Progenitor cell of endocrine pancreas (in vitro differentiated cells): ENCODE data around the gene CSMD2. TPM values are rescaled to one million over a fixed set of nuclear protein-coding genes. Genes with fewer than 3 reads are reported as not detected.

Experiments
- DNase-seq: peaks from one replicate; pipeline ENCODE4 v3.0.0; 2021; ENCODE audit warnings: low spot score; ENCODE audit not compliant: unreplicated experiment
- H3K27ac Mint-ChIP-seq: 2 replicates; pipeline ENCODE4 v1.8.0; 2021; ENCODE audit warnings: mild to moderate bottlenecking, moderate library complexity, mixed read lengths
- H3K27me3 Mint-ChIP-seq: 2 replicates; pipeline ENCODE4 v1.8.0; 2021; ENCODE audit warnings: mixed read lengths
- H3K36me3 Mint-ChIP-seq: 2 replicates; pipeline ENCODE4 v1.8.0; 2022; ENCODE audit warnings: mixed read lengths; ENCODE audit not compliant: insufficient read depth
- H3K4me1 Mint-ChIP-seq: 2 replicates; pipeline ENCODE4 v1.8.0; 2021; ENCODE audit warnings: low read depth, mixed read lengths
- H3K4me3 Mint-ChIP-seq: 2 replicates; pipeline ENCODE4 v1.8.0; 2021; ENCODE audit warnings: low read depth, mild to moderate bottlenecking, moderate library complexity, mixed read lengths
- H3K9me3 Mint-ChIP-seq: 2 replicates; pipeline ENCODE4 v1.8.0; 2021; ENCODE audit warnings: low read depth, mixed read lengths
- CTCF ChIP-seq: fragments of 200-600 bp; sonication (generic); IDR thresholded peaks from one replicate; pipeline ENCODE4 v1.5.0; 2021; ENCODE audit warnings: antibody characterized with exemption, mild to moderate bottlenecking; ENCODE audit not compliant: unreplicated experiment
- total RNA-seq: library from RNA; stranded (reverse); gene quantifications from 2 replicates; pipeline ENCODE4 v1.2.1, GENCODE V29; 2021

The CSMD2 gene
- total RNA-seq, 1 donor from 2014 or later = 0.38 TPM

GRCh38 chr1:33792651-33793050, 372.4 kb downstream of the CSMD2 start:
- Mint-ChIP-seq H3K27me3 (peaks cover 10% of the 10 kb centered on the region), H3K36me3 (no peaks in the 10 kb centered on the region), H3K27ac (no peak overlapping the region), H3K9me3 (peaks cover 3% of the 10 kb centered on the region), H3K4me1 (no peaks in the 10 kb centered on the region), H3K4me3 (no peak overlapping the region)
- no peak for DNase-seq
- no peak for TF ChIP-seq CTCF

- no peak for TF ChIP-seq CTCF
- H3K36me3 Mint-ChIP-seq = no peaks in the 10 kb centered on the region
- H3K27ac Mint-ChIP-seq = no peak overlapping the region
- H3K27me3 Mint-ChIP-seq = peaks cover 13% of the 10 kb centered on the region
- H3K4me3 Mint-ChIP-seq = no peak overlapping the region
- DNase-seq = no peak
- peaks cover 3% of the 10 kb centered on the region for H3K9me3 Mint-ChIP-seq
- H3K4me1 Mint-ChIP-seq = no peaks in the 10 kb centered on the region
Observed at GRCh38 chr1:33792216-33792615, 372.8 kb downstream of the CSMD2 start.

- no peak overlapping the region for H3K27ac Mint-ChIP-seq
- H3K4me1 Mint-ChIP-seq = no peaks in the 10 kb centered on the region
- no peak for TF ChIP-seq CTCF
- peaks cover 3% of the 10 kb centered on the region for H3K9me3 Mint-ChIP-seq
- no peak for DNase-seq
- H3K27me3 Mint-ChIP-seq = peaks cover 13% of the 10 kb centered on the region
- H3K4me3 Mint-ChIP-seq = no peak overlapping the region
- H3K36me3 Mint-ChIP-seq = no peaks in the 10 kb centered on the region
Observed at GRCh38 chr1:33791251-33791650, 373.8 kb downstream of the CSMD2 start.

- H3K4me3 Mint-ChIP-seq = no peak overlapping the region
- no peaks in the 10 kb centered on the region for H3K36me3 Mint-ChIP-seq
- H3K27me3 Mint-ChIP-seq = peaks cover 17% of the 10 kb centered on the region
- no peak for DNase-seq
- H3K4me1 Mint-ChIP-seq = no peaks in the 10 kb centered on the region
- no peak for TF ChIP-seq CTCF
- no peak overlapping the region for H3K27ac Mint-ChIP-seq
- no peaks in the 10 kb centered on the region for H3K9me3 Mint-ChIP-seq
Observed at GRCh38 chr1:33790577-33790976, 374.5 kb downstream of the CSMD2 start.

- no peak for DNase-seq
- Mint-ChIP-seq H3K36me3 (no peaks in the 10 kb centered on the region), H3K27ac (no peak overlapping the region), H3K4me1 (no peaks in the 10 kb centered on the region), H3K4me3 (no peak overlapping the region), H3K9me3 (no peaks in the 10 kb centered on the region), H3K27me3 (peaks cover 21% of the 10 kb centered on the region)
- TF ChIP-seq CTCF = no peak
Observed at GRCh38 chr1:33784876-33785275, 380.2 kb downstream of the CSMD2 start.
